ENCODE data around the gene VSX2. TPM values are rescaled to one million over a fixed set of nuclear protein-coding genes. Genes with fewer than 3 reads are reported as not detected.
A peak's percentile ranks its signal among the peaks of the same experiment; 100 is the strongest.

Gene VSX2
- total RNA-seq, 1 experiment from 2014 or later, result not detected

DNA sequence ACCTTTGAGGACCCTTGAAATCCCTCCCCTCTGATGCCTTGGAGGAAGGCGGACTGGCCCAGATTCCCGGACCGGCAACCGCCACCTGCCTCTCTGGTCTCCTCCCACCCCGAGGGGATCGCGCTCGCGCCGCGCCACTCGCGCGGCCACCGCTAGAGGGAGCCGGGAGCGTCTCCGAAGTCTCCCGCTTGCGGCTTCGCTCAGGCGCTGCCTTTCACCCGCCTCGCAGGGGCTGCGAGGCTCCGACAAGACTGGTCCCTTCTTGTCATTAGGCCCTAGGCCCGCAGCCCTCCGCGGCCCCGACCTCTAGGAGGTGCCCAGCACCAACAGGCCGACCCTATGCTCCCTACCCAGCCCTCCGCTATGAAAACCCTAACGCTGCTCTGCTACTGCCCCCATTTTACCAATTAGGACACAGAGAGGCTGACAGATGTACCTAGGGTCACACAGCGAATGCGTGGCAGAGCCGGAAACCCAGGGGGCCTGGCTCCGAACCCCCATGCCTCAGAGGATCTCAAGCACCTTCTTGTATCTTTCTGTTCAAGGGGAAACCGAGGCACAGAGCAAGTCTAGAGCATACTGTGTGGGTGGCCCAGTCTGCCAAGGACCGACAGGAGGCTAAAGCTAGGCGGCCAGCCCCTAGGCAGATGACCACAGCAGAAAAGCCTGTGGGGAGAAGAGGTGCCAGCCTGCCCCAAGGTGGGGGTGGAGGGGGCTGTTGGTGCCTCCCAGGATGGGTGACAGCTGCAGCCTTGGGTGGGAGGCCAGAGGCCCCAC, 21.4 kb upstream of the VSX2 start:
- BruUV-seq (replicated peaks), result no TSS peak

DNA sequence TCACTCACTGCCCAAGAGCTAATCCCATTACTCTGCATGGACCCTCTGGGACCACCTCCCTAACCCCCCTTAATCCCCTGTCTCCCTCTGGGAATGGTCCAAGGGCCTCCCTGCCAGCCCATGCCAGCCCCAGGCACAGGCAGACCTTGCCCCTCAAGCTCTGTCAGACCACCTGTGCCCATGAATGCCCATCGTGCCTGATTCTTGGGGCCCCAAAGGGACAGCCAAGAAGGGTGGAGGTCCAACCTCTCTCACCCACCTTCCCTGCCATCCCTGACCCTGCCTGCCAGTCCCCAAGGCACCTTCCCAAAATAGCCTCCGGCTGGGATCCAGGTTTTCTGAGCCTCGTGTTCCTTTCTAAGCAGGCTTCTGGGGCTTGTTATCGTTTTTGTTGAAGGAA, 20.8 kb upstream of the VSX2 start:
- intact Hi-C loops (cut with micrococcal nuclease), result no loop called here
- no peaks in the 10 kb centered on the region for H3K36me3 ChIP-seq (ENCODE audit: low read depth, low read length)
- peaks cover 3% of the 10 kb centered on the region; the same call in 1 of the 2 replicates for H3K4me1 ChIP-seq (ENCODE audit: insufficient read depth, low read length)
- H3K27me3 ChIP-seq (ENCODE audit: low read length), result no peaks in the 10 kb centered on the region
- no peaks in the 10 kb centered on the region for H3F3A ChIP-seq (ENCODE audit: low read length, unreplicated experiment)
- H4K20me1 ChIP-seq (ENCODE audit: low read length), result no peaks in the 10 kb centered on the region
- BruUV-seq (replicated peaks), result no TSS peak
- CTCF ChIA-PET, result no interaction called here
- no peaks in the 10 kb centered on the region for H3K9me3 ChIP-seq (ENCODE audit: low read length)
- H3K4me3 ChIP-seq (ENCODE audit: low read length), result no peak overlapping the region
- H2AFZ ChIP-seq (ENCODE audit: low read length), result no peak overlapping the region
- H3K79me2 ChIP-seq (ENCODE audit: low read length), result no peaks in the 10 kb centered on the region
- ATAC-seq (no peak), DNase-seq (no peak)
- TF ChIP-seq, protein P1, sequence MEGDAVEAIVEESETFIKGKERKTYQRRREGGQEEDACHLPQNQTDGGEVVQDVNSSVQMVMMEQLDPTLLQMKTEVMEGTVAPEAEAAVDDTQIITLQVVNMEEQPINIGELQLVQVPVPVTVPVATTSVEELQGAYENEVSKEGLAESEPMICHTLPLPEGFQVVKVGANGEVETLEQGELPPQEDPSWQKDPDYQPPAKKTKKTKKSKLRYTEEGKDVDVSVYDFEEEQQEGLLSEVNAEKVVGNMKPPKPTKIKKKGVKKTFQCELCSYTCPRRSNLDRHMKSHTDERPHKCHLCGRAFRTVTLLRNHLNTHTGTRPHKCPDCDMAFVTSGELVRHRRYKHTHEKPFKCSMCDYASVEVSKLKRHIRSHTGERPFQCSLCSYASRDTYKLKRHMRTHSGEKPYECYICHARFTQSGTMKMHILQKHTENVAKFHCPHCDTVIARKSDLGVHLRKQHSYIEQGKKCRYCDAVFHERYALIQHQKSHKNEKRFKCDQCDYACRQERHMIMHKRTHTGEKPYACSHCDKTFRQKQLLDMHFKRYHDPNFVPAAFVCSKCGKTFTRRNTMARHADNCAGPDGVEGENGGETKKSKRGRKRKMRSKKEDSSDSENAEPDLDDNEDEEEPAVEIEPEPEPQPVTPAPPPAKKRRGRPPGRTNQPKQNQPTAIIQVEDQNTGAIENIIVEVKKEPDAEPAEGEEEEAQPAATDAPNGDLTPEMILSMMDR (conservative IDR thresholded peaks at IDR 0.05; ENCODE audit: low read depth, low read length), result no peak
- TF ChIP-seq EZH2phosphoT487 (IDR thresholded peaks at IDR 0.05; ENCODE audit: borderline replicate concordance, low read length) (no peak), EZH2 (IDR thresholded peaks at IDR 0.05; ENCODE audit: low read length, unreplicated experiment) (no peak)
- no peak overlapping the region for H3K27ac ChIP-seq (ENCODE audit: low read length)
- no peak overlapping the region for H3K9ac ChIP-seq (ENCODE audit: low read length)
- H3K4me2 ChIP-seq (ENCODE audit: low read length), result no peak overlapping the region
- no peaks in the 10 kb centered on the region for H3K9me2 ChIP-seq (replicated peaks; ENCODE audit: low read length)
- POLR2A ChIA-PET (ENCODE audit: unreplicated experiment), result no interaction called here

More for the DNA sequence above, 21.4 kb upstream of the VSX2 start:
- ChIA-PET CTCF (interaction anchor here (0.6 to 0.7 kb wide), 2 partner anchors 224 to 1343 kb away, joined by 3 to 5 read pairs; no protein-coding TSS in a partner anchor), POLR2A (ENCODE audit: unreplicated experiment) (no interaction called here)
- H3K4me2 ChIP-seq (ENCODE audit: low read length), result peak overlapping the region; percentile 85
- H3F3A ChIP-seq (ENCODE audit: low read length, unreplicated experiment), result no peaks in the 10 kb centered on the region
- H2AFZ ChIP-seq (ENCODE audit: low read length), result peak overlapping the region; percentile 80
- DNase-seq (peak; percentile 85), ATAC-seq (peak; percentile 98)
- intact Hi-C loops (cut with micrococcal nuclease), result loop anchor here (2.0 kb wide), 1 partner anchor 33 kb away; no protein-coding TSS in a partner anchor
- TF ChIP-seq, protein P1 (conservative IDR thresholded peaks at IDR 0.05; ENCODE audit: low read depth, low read length), result peak; percentile 91
- TF ChIP-seq EZH2phosphoT487 (IDR thresholded peaks at IDR 0.05; ENCODE audit: borderline replicate concordance, low read length), result no peak
- H3K9me3 ChIP-seq (ENCODE audit: low read length), result no peaks in the 10 kb centered on the region
- peaks cover 3% of the 10 kb centered on the region; the same call in 1 of the 2 replicates for H3K4me1 ChIP-seq (ENCODE audit: insufficient read depth, low read length)
- H4K20me1 ChIP-seq (ENCODE audit: low read length), result no peaks in the 10 kb centered on the region
- H3K4me3 ChIP-seq (ENCODE audit: low read length), result peak overlapping the region; percentile 52
- H3K9ac ChIP-seq (ENCODE audit: low read length), result no peak overlapping the region
- no peaks in the 10 kb centered on the region for H3K9me2 ChIP-seq (replicated peaks; ENCODE audit: low read length)
- no peaks in the 10 kb centered on the region for H3K27me3 ChIP-seq (ENCODE audit: low read length)
- H3K79me2 ChIP-seq (ENCODE audit: low read length), result no peaks in the 10 kb centered on the region
- no peak overlapping the region for H3K27ac ChIP-seq (ENCODE audit: low read length)
- no peaks in the 10 kb centered on the region for H3K36me3 ChIP-seq (ENCODE audit: low read depth, low read length)

Data from PC-3 (cell line).